Panc1 (cell line): Measurements from ENCODE around the gene TNFAIP1. TPM values are rescaled to one million over a fixed set of nuclear protein-coding genes. Genes with fewer than 3 reads are reported as not detected.
A peak's percentile ranks its signal among the peaks of the same experiment; 100 is the strongest.

Experiments
- ATAC-seq: fragments of 200-7000 bp; cut with Tn5 transposase; 2 replicates; pipeline ENCODE4 v1.9.1; 2020; ENCODE audit warnings: mild to moderate bottlenecking, moderate library complexity
- BruUV-seq: library from RNA; stranded (reverse); fragments of 400-500 nt; replicated peaks from 2 replicates; lab custom pipeline; 2021; lab: Mats Ljungman, UMichigan
- CTCF ChIA-PET: fragments of 300-600 bp; sonication (Branson Sonifier 250); formaldehyde crosslinking; loops from one replicate; lab custom pipeline; 2022; ENCODE audit warnings: antibody characterized with exemption; lab: Charles Lee
- POLR2A ChIA-PET: fragments of 300-600 bp; sonication (Branson Sonifier 250); formaldehyde crosslinking; loops from one replicate; lab custom pipeline; 2022; ENCODE audit warnings: antibody characterized with exemption; lab: Charles Lee
- DNase-seq: peaks from one replicate; pipeline ENCODE4 v3.0.0-alpha.2; 2010; ENCODE audit warnings: low read depth, low spot score
- H3K27ac ChIP-seq: 2 replicates; pipeline ENCODE4 v1.5.1; 2011; ENCODE audit warnings: mild to moderate bottlenecking, low read length, inconsistent platforms
- H3K27me3 ChIP-seq: fragments of 200-500 bp; sonication (Bioruptor generic); 2 replicates; pipeline ENCODE4 v1.6.0; 2014; ENCODE audit warnings: low read length, inconsistent platforms; ENCODE audit not compliant: control insufficient read depth, insufficient read depth
- H3K36me3 ChIP-seq: fragments of 200-500 bp; sonication (Bioruptor generic); 2 replicates; pipeline ENCODE4 v1.5.1; 2014; ENCODE audit warnings: inconsistent platforms, mild to moderate bottlenecking, low read length, moderate library complexity; ENCODE audit not compliant: control insufficient read depth, insufficient read depth
- H3K4me1 ChIP-seq: 2 replicates; pipeline ENCODE4 v1.5.1; 2011; ENCODE audit warnings: inconsistent platforms, mild to moderate bottlenecking, low read length, moderate library complexity; ENCODE audit not compliant: control insufficient read depth, insufficient read depth
- H3K4me3 ChIP-seq, 2 experiments: 2 replicates each; pipeline ENCODE4 v1.5.1; 2011 to 2012; ENCODE audit warnings: low read depth in 2 of 2, low read length in 2 of 2, mild to moderate bottlenecking in 2 of 2, inconsistent platforms in 1 of 2, moderate library complexity in 1 of 2
- H3K9me3 ChIP-seq: fragments of 200-500 bp; sonication (Bioruptor generic); 2 replicates; pipeline ENCODE4 v1.5.1; 2014; ENCODE audit warnings: low read depth, mild to moderate bottlenecking, inconsistent platforms, low read length, moderate library complexity; ENCODE audit not compliant: control insufficient read depth, insufficient read depth
- CTCF ChIP-seq: fragments of 450-650 bp; IDR thresholded peaks from 2 replicates; pipeline ENCODE4 v1.5.1; 2017; ENCODE audit warnings: mild to moderate bottlenecking
- POLR2AphosphoS5 ChIP-seq: IDR thresholded peaks from 2 replicates; pipeline ENCODE4 v1.6.1; 2012; ENCODE audit warnings: mild to moderate bottlenecking, low read depth, low read length, moderate library complexity
- REST ChIP-seq, 2 experiments: IDR thresholded peaks; 2 replicates each; pipeline ENCODE4 v1.6.1; 2011 to 2012; ENCODE audit warnings: low read depth in 2 of 2, control low read depth in 1 of 2, low read length in 1 of 2, mild to moderate bottlenecking in 1 of 2, moderate library complexity in 1 of 2; ENCODE audit not compliant: insufficient read depth in 1 of 2
- SIN3A ChIP-seq: IDR thresholded peaks from 2 replicates; pipeline ENCODE4 v1.6.1; 2012; ENCODE audit warnings: low read depth, mild to moderate bottlenecking, low read length, moderate library complexity, borderline replicate concordance; ENCODE audit not compliant: insufficient read depth
- TCF7L2 ChIP-seq: IDR thresholded peaks from 2 replicates; pipeline ENCODE4 v1.6.1; 2011; ENCODE audit warnings: mild to moderate bottlenecking, low read depth, low read length, inconsistent platforms
- in situ Hi-C: cut with HindIII; loops from 2 replicates; pipeline ENCODE4 v1.10.0; 2016; ENCODE audit warnings: low sequenced_read_pairs, low pct_unique_long_range_greater_than_20kb
- intact Hi-C: fragments of 100-400 bp; cut with micrococcal nuclease; formaldehyde crosslinking; loops from one replicate; pipeline ENCODE4 v1.10.0; 2022; ENCODE audit not compliant: unreplicated experiment
- total RNA-seq: library from RNA; stranded (reverse); gene quantifications from one replicate; pipeline ENCODE4 v1.2.1, GENCODE V29; 2021; ENCODE audit not compliant: unreplicated experiment

The TNFAIP1 gene
- total RNA-seq, 1 experiment from 2014 or later = 55.8 TPM

GRCh38 chr17:28320215-28321061, 15.1 kb upstream of the TNFAIP1 start:
- Histone ChIP-seq H3K4me3 (peak overlapping the region; percentile 79 to 95), H3K36me3 (no peaks in the 10 kb centered on the region), H3K9me3 (no peaks in the 10 kb centered on the region), H3K4me1 (peaks cover 23% of the 10 kb centered on the region), H3K27me3 (no peaks in the 10 kb centered on the region), H3K27ac (peak overlapping the region; percentile 95)
- ChIA-PET CTCF (no interaction called here), POLR2A (interaction anchor here (2.1 kb wide), 1 partner anchor 15 kb away, joined by 8 read pairs; the partner anchor contains the start of genes IFT20 and TNFAIP1)
- ATAC-seq = no peak
- intact Hi-C loops = no loop called here
- no peak for DNase-seq
- no peak for TF ChIP-seq POLR2AphosphoS5
- no peak for TF ChIP-seq CTCF
- no peak for TF ChIP-seq REST (IDR thresholded peaks at IDR 0.05; ENCODE audit: insufficient read depth in 1 of 2, low read depth in 2 of 2, low read length in 1 of 2)
- no peak for TF ChIP-seq TCF7L2
- no peak for TF ChIP-seq SIN3A
- in situ Hi-C loops = no loop called here
- BruUV-seq = no TSS peak

- Histone ChIP-seq H3K36me3 (no peaks in the 10 kb centered on the region), H3K9me3 (no peaks in the 10 kb centered on the region), H3K27ac (no peak overlapping the region), H3K4me3 (no peak overlapping the region), H3K27me3 (no peaks in the 10 kb centered on the region), H3K4me1 (peaks cover 18% of the 10 kb centered on the region; the same call in 1 of the 2 replicates)
- BruUV-seq = no TSS peak
- TF ChIP-seq SIN3A (no peak), TCF7L2 (no peak), POLR2AphosphoS5 (no peak), CTCF (no peak), REST (IDR thresholded peaks at IDR 0.05; ENCODE audit: insufficient read depth in 1 of 2, low read depth in 2 of 2, low read length in 1 of 2) (no peak)
- DNase-seq (no peak), ATAC-seq (no peak)
- intact Hi-C loops = no loop called here
- in situ Hi-C loops = no loop called here
- ChIA-PET CTCF (no interaction called here), POLR2A (no interaction called here)
These were observed 11.3 kb upstream of the TNFAIP1 start for GRCh38 chr17:28324267-28324745.
